GM10248 (cell line): Measurements from ENCODE around the gene IFT22.

Experiments
- CTCF ChIA-PET: fragments of 300-600 bp; sonication (Branson Sonifier 250); formaldehyde crosslinking; extraction: SDS; loops from one replicate; lab custom pipeline; 2021; ENCODE audit warnings: antibody characterized with exemption; lab: Yijun Ruan, JAX
- POLR2A ChIA-PET: fragments of 350-650 bp; sonication (Branson Sonifier 250); formaldehyde crosslinking; extraction: SDS; loops from one replicate; lab custom pipeline; 2020; ENCODE audit warnings: antibody characterized with exemption; lab: Yijun Ruan, JAX
- DNase-seq: peaks from one replicate; pipeline ENCODE4 v3.0.0; 2012; ENCODE audit errors: extremely low spot score
- TF ChIP-seq, protein P1 (sequence below): IDR thresholded peaks from 2 replicates; pipeline ENCODE4 v1.5.1; 2012; ENCODE audit warnings: mild to moderate bottlenecking, low read depth; ENCODE audit errors: extremely low read depth, missing control alignments, control extremely low read depth

Gene IFT22

DNA sequence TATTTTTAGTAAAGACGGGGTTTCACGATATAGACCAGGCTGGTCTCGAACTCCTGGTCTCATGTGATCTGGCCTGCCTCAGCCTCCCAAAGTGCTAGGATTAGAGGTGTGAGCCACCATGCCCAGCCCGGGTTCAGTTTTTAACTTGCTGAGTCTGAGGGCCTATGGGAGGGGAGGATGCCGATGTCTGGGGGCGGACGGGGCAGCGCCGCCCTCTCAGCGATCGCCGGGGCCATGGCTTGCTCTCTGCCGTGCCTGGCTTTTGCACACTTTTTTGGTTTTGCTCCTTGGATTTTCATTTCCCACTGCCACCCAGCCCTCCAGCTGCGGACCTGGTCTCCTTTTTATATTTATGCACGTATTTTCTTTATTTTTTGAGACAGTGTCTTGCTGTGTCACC, 25.9 kb upstream of the IFT22 start:
- no peak for DNase-seq
- ChIA-PET POLR2A (no interaction called here), CTCF (interaction anchor here (0.9 kb wide), 1 partner anchor 17 kb away, joined by 3 read pairs; no protein-coding TSS in a partner anchor)
- TF ChIP-seq, protein P1, sequence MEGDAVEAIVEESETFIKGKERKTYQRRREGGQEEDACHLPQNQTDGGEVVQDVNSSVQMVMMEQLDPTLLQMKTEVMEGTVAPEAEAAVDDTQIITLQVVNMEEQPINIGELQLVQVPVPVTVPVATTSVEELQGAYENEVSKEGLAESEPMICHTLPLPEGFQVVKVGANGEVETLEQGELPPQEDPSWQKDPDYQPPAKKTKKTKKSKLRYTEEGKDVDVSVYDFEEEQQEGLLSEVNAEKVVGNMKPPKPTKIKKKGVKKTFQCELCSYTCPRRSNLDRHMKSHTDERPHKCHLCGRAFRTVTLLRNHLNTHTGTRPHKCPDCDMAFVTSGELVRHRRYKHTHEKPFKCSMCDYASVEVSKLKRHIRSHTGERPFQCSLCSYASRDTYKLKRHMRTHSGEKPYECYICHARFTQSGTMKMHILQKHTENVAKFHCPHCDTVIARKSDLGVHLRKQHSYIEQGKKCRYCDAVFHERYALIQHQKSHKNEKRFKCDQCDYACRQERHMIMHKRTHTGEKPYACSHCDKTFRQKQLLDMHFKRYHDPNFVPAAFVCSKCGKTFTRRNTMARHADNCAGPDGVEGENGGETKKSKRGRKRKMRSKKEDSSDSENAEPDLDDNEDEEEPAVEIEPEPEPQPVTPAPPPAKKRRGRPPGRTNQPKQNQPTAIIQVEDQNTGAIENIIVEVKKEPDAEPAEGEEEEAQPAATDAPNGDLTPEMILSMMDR = no peak

DNA sequence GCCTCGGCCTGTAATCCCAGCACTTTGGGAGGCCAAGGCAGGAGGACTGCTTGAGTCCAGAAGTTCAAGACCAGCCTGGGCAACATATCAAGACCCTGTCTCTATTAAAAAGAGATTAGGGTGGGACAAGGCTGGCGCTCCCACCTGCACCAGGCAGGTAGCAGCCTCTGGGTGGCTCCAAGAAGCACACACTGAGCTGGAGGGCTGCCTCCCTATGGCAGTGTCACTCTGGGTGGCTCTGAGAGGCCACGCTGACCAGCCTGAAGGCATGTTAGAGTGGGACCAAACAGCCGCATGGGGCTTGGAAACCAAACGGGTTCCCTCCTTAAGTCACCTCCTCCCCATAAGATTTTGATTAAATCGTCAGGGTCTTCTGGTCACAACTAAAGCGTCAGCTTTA, 21.3 kb upstream of the IFT22 start:
- TF ChIP-seq, protein P1 = no peak
- CTCF ChIA-PET = no interaction called here
- POLR2A ChIA-PET = no interaction called here
- no peak for DNase-seq

DNA sequence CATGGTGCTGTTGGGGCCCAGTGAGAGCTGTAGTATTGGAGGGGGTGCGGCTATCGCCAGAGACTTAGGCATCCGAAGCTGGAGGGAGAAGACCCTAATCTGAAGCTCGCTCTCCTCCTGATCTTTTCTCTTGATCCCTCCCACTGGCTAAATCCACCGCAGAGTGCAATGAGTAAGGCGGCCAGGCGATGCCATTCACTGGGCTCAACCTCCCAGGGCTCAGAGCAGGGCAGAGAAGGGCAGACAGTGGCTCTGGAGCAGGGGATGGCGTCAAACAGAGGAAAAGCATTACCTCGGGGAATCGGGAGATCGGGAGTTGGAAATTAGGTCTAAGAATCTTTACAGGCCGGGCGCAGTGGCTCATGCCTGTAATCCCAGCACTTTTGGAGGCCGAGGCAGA, 18.8 kb upstream of the IFT22 start:
- ChIA-PET POLR2A (interaction anchor here (0.6 kb wide), 1 partner anchor 92 kb away, joined by 3 read pairs; no protein-coding TSS in a partner anchor), CTCF (interaction anchor here (0.8 to 1.0 kb wide), 2 partner anchors 31 to 58 kb away, joined by 3 read pairs; no protein-coding TSS in a partner anchor)
- no peak for DNase-seq
- TF ChIP-seq, protein P1 = no peak

DNA sequence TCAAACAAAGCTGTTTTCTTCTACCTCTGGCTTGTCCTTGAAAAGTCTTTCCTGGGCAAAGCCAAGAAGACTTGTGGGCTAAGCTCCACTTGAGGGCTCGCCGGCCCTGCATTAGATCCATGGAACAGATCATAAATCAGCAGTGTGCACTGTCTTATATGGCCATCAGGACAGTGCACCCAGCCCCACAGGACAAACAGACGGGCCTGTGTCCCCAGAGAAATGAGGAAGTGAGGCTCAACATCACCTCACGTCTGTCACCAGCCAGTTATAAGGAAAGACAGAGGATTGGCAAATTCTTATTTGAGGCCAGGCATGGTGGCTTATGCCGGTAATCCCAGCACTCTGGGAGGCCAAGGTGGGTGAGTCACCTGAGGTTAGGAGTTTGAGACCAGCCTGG, 12.3 kb upstream of the IFT22 start:
- TF ChIP-seq, protein P1 = no peak
- DNase-seq = no peak
- CTCF ChIA-PET = interaction anchor here (0.9 to 1.8 kb wide), 2 partner anchors 10 to 29 kb away, joined by 3 read pairs; partner anchors contain the start of gene COL26A1
- POLR2A ChIA-PET = no interaction called here

DNA sequence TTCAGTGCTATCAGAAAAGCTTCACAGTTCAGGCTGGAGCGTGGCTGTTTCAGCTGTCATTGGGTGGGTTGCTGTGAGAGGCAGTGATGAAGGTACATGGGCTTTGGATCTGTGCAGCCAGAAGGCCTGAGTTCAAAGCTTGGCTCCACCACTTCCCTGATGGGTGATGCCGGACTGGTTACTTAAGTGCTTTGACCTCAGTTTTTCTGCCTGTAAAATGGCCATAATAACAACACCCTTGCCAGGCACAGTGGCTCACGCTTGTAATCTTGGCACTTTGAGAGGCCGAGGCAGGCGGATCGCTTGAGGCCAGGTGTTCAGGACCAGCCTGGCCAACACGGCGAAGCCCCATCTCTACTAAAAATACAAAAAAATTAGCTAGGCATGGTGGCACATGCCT, 10.4 kb upstream of the IFT22 start:
- ChIA-PET CTCF (interaction anchor here (1.8 kb wide), 1 partner anchor 31 kb away, joined by 3 read pairs; the partner anchor contains the start of gene COL26A1), POLR2A (no interaction called here)
- TF ChIP-seq, protein P1 = no peak
- DNase-seq = no peak

DNA sequence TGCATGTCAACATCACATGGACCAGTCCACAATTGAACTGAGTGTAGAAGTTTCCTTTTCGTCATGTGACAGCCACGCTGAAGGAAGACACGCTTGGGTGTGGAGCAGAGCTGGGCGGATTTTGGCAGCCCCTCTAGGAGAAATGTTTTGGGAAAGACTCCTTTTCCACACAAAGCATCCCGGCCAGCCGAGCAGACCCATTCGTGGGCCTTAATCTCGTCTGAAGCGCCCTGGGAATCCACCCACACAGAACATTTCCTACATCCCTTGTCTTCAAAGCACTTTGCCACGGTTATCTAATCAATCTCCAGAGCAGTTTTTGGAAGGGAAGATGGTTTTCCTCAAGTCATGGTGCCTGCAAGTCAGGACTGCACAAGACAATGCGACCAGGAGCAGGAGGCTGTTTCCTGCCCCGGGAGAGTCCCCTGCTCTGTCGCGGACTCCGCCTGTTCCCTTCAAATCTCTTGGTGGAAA, 8.4 kb upstream of the IFT22 start:
- no peak for DNase-seq
- POLR2A ChIA-PET = no interaction called here
- CTCF ChIA-PET = no interaction called here
- TF ChIP-seq, protein P1 = no peak
